Activated CD8-positive, alpha-beta memory T cell treated with anti-CD3 and anti-CD28 coated beads, Interleukin-2, amount 50 U/mL, for 24 hours (primary cell): Measurements from ENCODE around the gene TKT.

Source experiments
- DNase-seq: peaks from one replicate; pipeline ENCODE4 v3.0.0-alpha.2; 2020; ENCODE audit errors: extremely low read depth

TKT gene

GRCh38 chr3:53225651-53226050 lies 30.2 kb downstream of the TKT start:
- no peak for DNase-seq

GRCh38 chr3:53225181-53225580 lies 30.6 kb downstream of the TKT start:
- DNase-seq = no peak

GRCh38 chr3:53224536-53224935 lies 31.3 kb downstream of the TKT start:
- no peak for DNase-seq

- no peak for DNase-seq
Observed at GRCh38 chr3:53224026-53224425, 31.8 kb downstream of the TKT start.

GRCh38 chr3:53223541-53223966 lies 32.3 kb downstream of the TKT start:
- no peak for DNase-seq

- no peak for DNase-seq
Observed at GRCh38 chr3:53223025-53223424, 32.8 kb downstream of the TKT start.

- DNase-seq = no peak
Observed at GRCh38 chr3:53222183-53222901, 33.5 kb downstream of the TKT start.

- no peak for DNase-seq
Observed at GRCh38 chr3:53221827-53222182, 34.0 kb downstream of the TKT start.

GRCh38 chr3:53221345-53221744 lies 34.5 kb downstream of the TKT start:
- no peak for DNase-seq

- DNase-seq = peak; percentile 14
Observed at GRCh38 chr3:53219895-53220483, 35.8 kb downstream of the TKT start.

GRCh38 chr3:53218131-53218530 lies 37.7 kb downstream of the TKT start:
- DNase-seq = no peak

GRCh38 chr3:53217175-53217574 lies 38.6 kb downstream of the TKT start:
- DNase-seq = no peak

GRCh38 chr3:53216723-53217122 lies 39.1 kb downstream of the TKT start:
- no peak for DNase-seq

GRCh38 chr3:53215816-53216215 lies 40.0 kb downstream of the TKT start:
- no peak for DNase-seq

GRCh38 chr3:53213276-53213675 lies 42.5 kb downstream of the TKT start:
- DNase-seq = no peak

- no peak for DNase-seq
Observed at GRCh38 chr3:53211706-53212702, 43.8 kb downstream of the TKT start.

- DNase-seq = no peak
Observed at GRCh38 chr3:53202331-53203015, 53.3 kb downstream of the TKT start.

GRCh38 chr3:53200501-53201498 lies 55.0 kb downstream of the TKT start:
- no peak for DNase-seq

GRCh38 chr3:53199834-53200233 lies 56.0 kb downstream of the TKT start:
- no peak for DNase-seq

- no peak for DNase-seq
Observed at GRCh38 chr3:53198996-53199395, 56.8 kb downstream of the TKT start.
